ENCODE measurements around the gene CIP2A.

CIP2A gene

GRCh38 chr3:108513961-108514360, 75.3 kb downstream of the CIP2A start:
- TF ChIP-seq EZH2phosphoT487 (IDR thresholded peaks at IDR 0.05; ENCODE audit: borderline replicate concordance, low read length) (no peak), CTCF (IDR thresholded peaks at IDR 0.05; ENCODE audit: low read depth, low read length, poor library complexity, severe bottlenecking) (no peak)

GRCh38 chr3:108512671-108513070, 76.6 kb downstream of the CIP2A start:
- TF ChIP-seq CTCF (IDR thresholded peaks at IDR 0.05; ENCODE audit: low read depth, low read length, poor library complexity, severe bottlenecking) (no peak), EZH2phosphoT487 (IDR thresholded peaks at IDR 0.05; ENCODE audit: borderline replicate concordance, low read length) (no peak)
- H3K9me3 ChIP-seq (ENCODE audit: control insufficient read depth, insufficient read depth, low read length): no peaks in the 10 kb centered on the region
- no peaks in the 10 kb centered on the region for H3F3A ChIP-seq (ENCODE audit: control insufficient read depth, insufficient read depth)
- H3K27me3 ChIP-seq (ENCODE audit: control insufficient read depth, low read length): no peaks in the 10 kb centered on the region
- no peaks in the 10 kb centered on the region for H3K4me1 ChIP-seq (ENCODE audit: control insufficient read depth, low read length)
- no peaks in the 10 kb centered on the region for H3K36me3 ChIP-seq (ENCODE audit: control insufficient read depth, low read length)
- no peaks in the 10 kb centered on the region for H4K20me1 ChIP-seq (ENCODE audit: control insufficient read depth, insufficient read depth, low read depth, low read length)
- no peak overlapping the region for H3K4me2 ChIP-seq (ENCODE audit: low read length)
- no peak overlapping the region for H3K27ac ChIP-seq (ENCODE audit: low read depth, low read length)
- no peaks in the 10 kb centered on the region for H3K79me2 ChIP-seq (ENCODE audit: control insufficient read depth, low read length)
- no peak overlapping the region for H3K4me3 ChIP-seq (ENCODE audit: low read length)
- no peaks in the 10 kb centered on the region; the same call in 1 of the 2 replicates for H3K9me2 ChIP-seq (replicated peaks; ENCODE audit: control insufficient read depth, low read length)

More at GRCh38 chr3:108513961-108514360, 75.3 kb downstream of the CIP2A start:
- H3K36me3 ChIP-seq (ENCODE audit: control insufficient read depth, low read length): no peaks in the 10 kb centered on the region
- H4K20me1 ChIP-seq (ENCODE audit: control insufficient read depth, insufficient read depth, low read depth, low read length): no peaks in the 10 kb centered on the region
- no peaks in the 10 kb centered on the region for H3K27me3 ChIP-seq (ENCODE audit: control insufficient read depth, low read length)
- no peak overlapping the region for H3K4me2 ChIP-seq (ENCODE audit: low read length)
- no peaks in the 10 kb centered on the region for H3K4me1 ChIP-seq (ENCODE audit: control insufficient read depth, low read length)
- no peak overlapping the region for H3K27ac ChIP-seq (ENCODE audit: low read depth, low read length)
- H3K9me3 ChIP-seq (ENCODE audit: control insufficient read depth, insufficient read depth, low read length): no peaks in the 10 kb centered on the region
- no peak overlapping the region for H3K4me3 ChIP-seq (ENCODE audit: low read length)
- H3F3A ChIP-seq (ENCODE audit: control insufficient read depth, insufficient read depth): no peaks in the 10 kb centered on the region
- H3K9me2 ChIP-seq (replicated peaks; ENCODE audit: control insufficient read depth, low read length): no peaks in the 10 kb centered on the region; the same call in 1 of the 2 replicates
- no peaks in the 10 kb centered on the region for H3K79me2 ChIP-seq (ENCODE audit: control insufficient read depth, low read length)

- Histone ChIP-seq H3K9me3 (ENCODE audit: control insufficient read depth, insufficient read depth, low read length) (no peaks in the 10 kb centered on the region), H3K36me3 (ENCODE audit: control insufficient read depth, low read length) (no peaks in the 10 kb centered on the region), H3K4me2 (ENCODE audit: low read length) (no peak overlapping the region), H3K4me3 (ENCODE audit: low read length) (no peak overlapping the region), H3K27ac (ENCODE audit: low read depth, low read length) (no peak overlapping the region), H3K4me1 (ENCODE audit: control insufficient read depth, low read length) (no peaks in the 10 kb centered on the region), H3K79me2 (ENCODE audit: control insufficient read depth, low read length) (no peaks in the 10 kb centered on the region), H3K27me3 (ENCODE audit: control insufficient read depth, low read length) (no peaks in the 10 kb centered on the region), H3F3A (ENCODE audit: control insufficient read depth, insufficient read depth) (no peaks in the 10 kb centered on the region), H4K20me1 (ENCODE audit: control insufficient read depth, insufficient read depth, low read depth, low read length) (no peaks in the 10 kb centered on the region), H3K9me2 (replicated peaks; ENCODE audit: control insufficient read depth, low read length) (no peaks in the 10 kb centered on the region; the same call in 1 of the 2 replicates)
- no peak for TF ChIP-seq CTCF (IDR thresholded peaks at IDR 0.05; ENCODE audit: low read depth, low read length, poor library complexity, severe bottlenecking)
- no peak for TF ChIP-seq EZH2phosphoT487 (IDR thresholded peaks at IDR 0.05; ENCODE audit: borderline replicate concordance, low read length)
Observed at GRCh38 chr3:108511490-108511889, 77.7 kb downstream of the CIP2A start.
